Neural cell (in vitro differentiated cells): ENCODE measurements around the gene MYLK. TPM values are rescaled to one million over a fixed set of nuclear protein-coding genes. Genes with fewer than 3 reads are reported as not detected.

Experiments
- H2AFZ ChIP-seq: fragments of 200-600, 300-800 bp; sonication (generic), shearing (Covaris generic); 2 replicates; pipeline ENCODE4 v1.6.0; 2014; ENCODE audit warnings: low read depth, mild to moderate bottlenecking, antibody characterized with exemption, low read length, moderate library complexity
- H3F3A ChIP-seq: fragments of 200-600 bp; shearing (Covaris generic); 2 replicates; pipeline ENCODE4 v1.6.1; 2016; ENCODE audit warnings: mild to moderate bottlenecking, moderate library complexity, mixed read lengths, antibody characterized with exemption, low read length; ENCODE audit not compliant: insufficient read depth, poor library complexity, severe bottlenecking
- H3K27ac ChIP-seq: fragments of 200-600, 300-800 bp; sonication (generic), shearing (Covaris generic); 2 replicates; pipeline ENCODE4 v1.5.1; 2014; ENCODE audit warnings: mild to moderate bottlenecking, low read length, moderate library complexity
- H3K27me3 ChIP-seq: fragments of 300-800, 200-600 bp; sonication (generic), shearing (Covaris generic); 2 replicates; pipeline ENCODE4 v1.6.0; 2014; ENCODE audit warnings: mild to moderate bottlenecking, low read depth, low read length, moderate library complexity; ENCODE audit not compliant: insufficient read depth
- H3K36me3 ChIP-seq: fragments of 300-800, 200-600 bp; sonication (generic), shearing (Covaris generic); 2 replicates; pipeline ENCODE4 v1.5.1; 2014; ENCODE audit warnings: mild to moderate bottlenecking, antibody characterized with exemption, low read length, moderate library complexity; ENCODE audit not compliant: insufficient read depth
- H3K4me2 ChIP-seq: fragments of 300-800, 200-600 bp; sonication (generic), shearing (Covaris generic); 2 replicates; pipeline ENCODE4 v1.6.0; 2014; ENCODE audit warnings: mild to moderate bottlenecking, low read length
- H3K4me3 ChIP-seq: fragments of 300-800, 200-600 bp; sonication (generic), shearing (Covaris generic); 2 replicates; pipeline ENCODE4 v1.5.1; 2014; ENCODE audit warnings: mild to moderate bottlenecking, low read length, moderate library complexity
- H3K79me2 ChIP-seq: fragments of 200-600 bp; shearing (Covaris generic); replicated peaks from 2 replicates; pipeline ENCODE4 v1.6.0; 2014; ENCODE audit warnings: mild to moderate bottlenecking, low read length, moderate library complexity; ENCODE audit not compliant: insufficient read depth
- H3K9ac ChIP-seq: fragments of 300-800, 200-600 bp; sonication (generic), shearing (Covaris generic); 2 replicates; pipeline ENCODE4 v1.6.1; 2016; ENCODE audit warnings: mild to moderate bottlenecking, low read length, mixed read lengths
- H3K9me2 ChIP-seq: fragments of 200-600 bp; shearing (Covaris generic); 2 replicates; pipeline ENCODE4 v1.6.1; 2016; ENCODE audit warnings: mild to moderate bottlenecking, low read length, mixed read lengths; ENCODE audit not compliant: insufficient read depth
- H3K9me3 ChIP-seq: fragments of 200-600, 300-800 bp; sonication (generic), shearing (Covaris generic); 2 replicates; pipeline ENCODE4 v1.6.1; 2016; ENCODE audit warnings: mild to moderate bottlenecking, mixed run types, low read length, moderate library complexity, mixed read lengths
- H4K20me1 ChIP-seq: fragments of 200-600 bp; shearing (Covaris generic); 2 replicates; pipeline ENCODE4 v1.6.1; 2016; ENCODE audit warnings: mild to moderate bottlenecking, mixed run types; ENCODE audit not compliant: insufficient read depth
- CTCF ChIP-seq: fragments of 450-650 bp; IDR thresholded peaks from 2 replicates; pipeline ENCODE4 v1.5.1; 2014; ENCODE audit warnings: antibody characterized with exemption, mild to moderate bottlenecking, moderate library complexity; ENCODE audit not compliant: poor library complexity, severe bottlenecking
- EP300 ChIP-seq: fragments of 450-650 bp; conservative IDR thresholded peaks from 2 replicates; pipeline ENCODE4 v1.6.1; 2014; ENCODE audit warnings: antibody characterized with exemption, mild to moderate bottlenecking, moderate library complexity; ENCODE audit not compliant: poor library complexity, severe bottlenecking
- EZH2 ChIP-seq: fragments of 200-600, 300-800 bp; shearing (Covaris generic), sonication (generic); IDR thresholded peaks from 2 replicates; pipeline ENCODE4 v1.6.1; 2014; ENCODE audit warnings: antibody characterized with exemption, low read length, borderline replicate concordance, mild to moderate bottlenecking; ENCODE audit not compliant: insufficient read depth, poor library complexity, severe bottlenecking
- MXI1 ChIP-seq: fragments of 450-650 bp; conservative IDR thresholded peaks from 2 replicates; pipeline ENCODE4 v1.6.1; 2014; ENCODE audit warnings: antibody characterized with exemption, mild to moderate bottlenecking; ENCODE audit not compliant: poor library complexity, severe bottlenecking
- POLR2AphosphoS5 ChIP-seq: IDR thresholded peaks from 2 replicates; pipeline ENCODE4 v1.6.1; 2012
- RAD21 ChIP-seq: fragments of 450-650 bp; conservative IDR thresholded peaks from 2 replicates; pipeline ENCODE4 v1.6.1; 2014; ENCODE audit warnings: antibody characterized with exemption, mild to moderate bottlenecking, moderate library complexity
- REST ChIP-seq: IDR thresholded peaks from 2 replicates; pipeline ENCODE4 v1.6.1; 2012; ENCODE audit warnings: borderline replicate concordance
- TAF1 ChIP-seq: IDR thresholded peaks from 2 replicates; pipeline ENCODE4 v1.6.1; 2012; ENCODE audit warnings: low read depth
- polyA plus RNA-seq: library from polyadenylated mRNA; depleted of rRNA; stranded (reverse); fragments of >200 nt; gene quantifications from 2 replicates; pipeline ENCODE4 v1.2.3, GENCODE V29; 2014

Gene MYLK
- polyA plus RNA-seq, 1 donor from 2014 or later, result 0.43 TPM

- Histone ChIP-seq H3K4me2 (no peak overlapping the region), H2AFZ (no peak overlapping the region), H3K79me2 (no peaks in the 10 kb centered on the region), H3K4me3 (no peak overlapping the region), H3K27me3 (no peaks in the 10 kb centered on the region), H3F3A (no peaks in the 10 kb centered on the region), H3K27ac (no peak overlapping the region), H3K9me3 (no peaks in the 10 kb centered on the region), H3K9ac (no peak overlapping the region), H3K36me3 (no peaks in the 10 kb centered on the region), H3K9me2 (no peaks in the 10 kb centered on the region), H4K20me1 (no peaks in the 10 kb centered on the region)
- TF ChIP-seq REST, result no peak
Measured at GRCh38 chr3:123753286-123753685, 130.8 kb downstream of the MYLK start.

GRCh38 chr3:123752228-123752627, 131.9 kb downstream of the MYLK start:
- Histone ChIP-seq H3K4me3 (no peak overlapping the region), H3F3A (no peaks in the 10 kb centered on the region), H4K20me1 (no peaks in the 10 kb centered on the region), H3K9me3 (no peaks in the 10 kb centered on the region), H3K9ac (no peak overlapping the region), H3K36me3 (no peaks in the 10 kb centered on the region), H3K27ac (no peak overlapping the region), H2AFZ (no peak overlapping the region), H3K4me2 (no peak overlapping the region), H3K79me2 (no peaks in the 10 kb centered on the region), H3K9me2 (no peaks in the 10 kb centered on the region), H3K27me3 (no peaks in the 10 kb centered on the region)
- TF ChIP-seq REST (no peak), EP300 (no peak), RAD21 (no peak), MXI1 (no peak), CTCF (no peak), POLR2AphosphoS5 (no peak), TAF1 (no peak), EZH2 (no peak)
